GM11168 (cell line): ENCODE results near the gene MYL11.

Experiments
- in situ Hi-C: fragments of 300-500 bp; cut with MboI; formaldehyde crosslinking; loops from one replicate; pipeline ENCODE4 v1.12.0; 2022; ENCODE audit warnings: low sequenced_read_pairs; ENCODE audit not compliant: unreplicated experiment

The MYL11 gene

DNA sequence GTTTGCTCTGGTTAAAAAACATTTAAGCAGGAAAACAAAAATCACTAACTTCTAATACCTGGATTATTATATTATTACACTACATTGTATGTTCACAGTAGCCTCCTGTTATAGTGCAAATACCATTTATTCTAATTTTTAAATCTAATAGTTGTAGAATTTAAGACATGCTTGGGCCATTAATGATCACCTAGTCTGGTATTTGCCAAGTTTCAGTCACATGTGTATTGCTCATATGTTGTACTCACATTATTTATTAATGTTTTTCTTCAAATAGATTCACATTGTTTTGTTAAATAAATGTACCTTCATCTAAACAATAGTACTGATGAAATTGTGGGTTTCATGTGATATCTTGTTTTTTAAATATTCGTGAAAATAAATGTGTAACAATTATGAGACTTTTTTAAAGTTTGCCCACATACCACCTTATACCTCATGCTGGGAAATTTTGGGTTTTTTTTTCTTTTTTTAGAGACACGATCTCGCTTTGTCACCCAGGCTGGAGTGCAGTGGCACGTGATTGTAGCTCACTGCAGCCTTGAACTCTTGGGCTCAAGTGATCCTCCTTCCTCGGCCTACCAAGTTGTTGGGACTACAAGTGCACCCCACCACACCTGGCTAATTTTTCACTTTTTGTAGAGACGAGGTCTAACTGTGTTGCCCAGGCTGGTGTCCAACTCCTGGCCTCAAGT lies 38.7 kb downstream of the MYL11 start:
- in situ Hi-C loops, result loop anchor here (25.0 kb wide), 1 partner anchor 951 kb away; the partner anchor contains the start of genes BOLA2, SLX1B and SULT1A4

DNA sequence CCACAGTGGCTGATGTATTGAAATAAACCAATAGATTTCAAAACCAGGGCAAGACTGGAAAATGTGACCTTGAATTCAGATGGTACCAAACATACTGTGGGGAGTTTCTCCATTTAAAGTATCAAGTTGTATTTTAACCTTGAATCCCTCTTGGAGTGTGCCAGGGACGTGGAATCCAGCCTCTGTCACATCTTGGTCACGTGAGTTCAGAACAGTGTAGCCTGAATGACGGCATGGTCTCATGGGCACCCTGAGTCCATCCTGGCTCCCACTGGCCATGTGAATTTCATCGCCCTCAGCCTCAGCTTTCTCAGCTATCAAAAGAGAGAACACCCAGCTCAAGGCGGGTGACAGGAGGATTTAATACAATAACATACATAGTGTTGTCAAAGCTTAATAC lies 39.6 kb downstream of the MYL11 start:
- in situ Hi-C loops, result loop anchor here (25.0 kb wide), 1 partner anchor 952 kb away; the partner anchor contains the start of genes BOLA2, SLX1B and SULT1A4

DNA sequence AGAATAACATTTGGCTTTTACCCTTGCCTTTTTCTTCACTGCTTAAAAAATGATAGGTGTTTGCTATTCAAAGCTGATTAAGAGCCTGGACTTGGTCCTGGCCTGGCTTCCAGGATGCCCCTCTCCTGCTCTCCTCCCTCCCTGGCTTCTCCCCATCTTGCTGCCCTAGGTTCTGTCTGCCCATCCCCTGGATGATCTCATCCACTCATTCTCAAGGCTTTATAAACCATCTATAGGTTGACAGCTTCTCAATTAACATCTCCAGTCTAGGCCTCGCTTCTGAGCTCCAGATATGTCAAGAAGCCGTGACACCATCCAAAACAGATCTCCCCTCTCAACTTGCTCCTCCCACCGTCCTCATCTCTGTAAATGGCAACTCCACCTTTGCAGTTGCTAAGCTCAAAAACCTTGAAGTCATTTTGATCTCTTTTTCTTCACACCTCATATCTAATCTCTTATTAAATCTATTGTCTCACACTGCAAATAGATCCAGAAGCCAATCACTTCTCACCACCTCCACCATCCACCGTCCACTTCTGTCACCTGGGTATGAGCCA lies 41.5 kb downstream of the MYL11 start:
- in situ Hi-C loops, result loop anchor here (25.0 kb wide), 1 partner anchor 954 kb away; the partner anchor contains the start of genes BOLA2, SLX1B and SULT1A4

DNA sequence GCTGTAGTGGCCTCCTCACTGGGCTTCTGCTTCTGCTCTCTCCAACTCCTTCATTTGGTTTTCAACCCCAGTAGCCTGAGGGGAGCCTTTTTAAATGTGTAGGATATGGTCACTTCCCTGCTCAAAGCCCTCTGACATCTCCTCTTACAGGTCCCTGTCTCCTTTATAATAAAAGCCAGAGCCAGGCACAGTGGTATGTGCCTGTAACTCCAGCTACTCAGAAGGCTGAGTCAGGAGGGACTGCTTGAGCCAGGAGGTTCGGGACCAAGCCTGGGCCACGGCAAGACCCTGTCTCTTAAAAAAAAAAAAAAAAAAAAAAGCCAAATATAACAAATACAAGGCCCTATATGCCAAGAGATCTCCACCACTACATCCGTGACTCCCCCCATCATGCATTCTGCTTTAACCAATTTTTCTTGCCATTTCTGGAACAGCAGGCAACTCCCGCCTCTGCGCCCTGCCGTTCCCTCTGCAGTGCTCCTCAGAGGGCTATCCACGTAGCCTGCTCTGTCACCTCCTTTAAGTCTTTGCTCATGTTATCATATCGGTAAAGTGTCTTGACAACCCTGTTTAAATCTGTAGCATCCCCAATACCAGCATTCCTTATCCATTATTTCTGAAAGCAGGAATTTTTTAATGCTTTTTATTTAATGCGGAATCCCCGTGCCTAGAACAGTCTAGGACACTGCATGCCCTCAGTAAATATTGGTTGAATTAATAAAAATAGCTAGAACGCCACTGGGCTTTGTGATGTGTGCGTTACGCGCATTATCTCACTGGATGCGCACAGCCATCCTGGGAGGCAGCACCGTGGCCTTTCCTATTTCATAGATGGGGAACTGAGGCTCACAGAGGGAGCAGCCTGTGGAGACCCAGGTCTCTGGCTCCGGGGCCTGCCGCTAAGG lies 42.3 kb downstream of the MYL11 start:
- in situ Hi-C loops, result loop anchor here (25.0 kb wide), 1 partner anchor 955 kb away; the partner anchor contains the start of genes BOLA2, SLX1B and SULT1A4

DNA sequence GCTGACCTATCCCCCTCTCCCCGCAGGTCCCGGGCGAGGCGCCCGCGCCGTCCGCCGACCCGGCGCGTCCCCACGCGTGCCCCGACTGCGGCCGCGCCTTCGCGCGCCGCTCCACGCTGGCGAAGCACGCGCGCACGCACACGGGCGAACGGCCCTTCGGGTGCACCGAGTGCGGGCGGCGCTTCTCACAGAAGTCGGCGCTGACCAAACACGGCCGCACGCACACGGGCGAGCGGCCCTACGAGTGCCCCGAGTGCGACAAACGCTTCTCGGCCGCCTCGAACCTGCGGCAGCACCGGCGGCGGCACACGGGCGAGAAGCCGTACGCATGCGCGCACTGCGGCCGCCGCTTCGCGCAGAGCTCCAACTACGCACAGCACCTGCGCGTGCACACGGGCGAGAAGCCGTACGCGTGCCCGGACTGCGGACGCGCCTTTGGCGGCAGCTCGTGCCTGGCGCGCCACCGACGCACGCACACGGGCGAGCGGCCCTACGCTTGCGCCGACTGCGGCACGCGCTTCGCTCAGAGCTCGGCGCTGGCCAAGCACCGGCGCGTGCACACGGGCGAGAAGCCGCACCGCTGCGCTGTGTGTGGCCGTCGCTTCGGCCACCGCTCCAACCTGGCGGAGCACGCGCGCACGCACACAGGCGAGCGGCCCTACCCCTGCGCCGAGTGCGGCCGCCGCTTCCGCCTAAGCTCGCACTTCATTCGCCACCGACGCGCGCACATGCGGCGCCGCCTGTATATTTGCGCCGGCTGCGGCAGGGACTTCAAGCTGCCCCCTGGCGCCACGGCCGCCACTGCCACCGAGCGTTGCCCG lies 43.1 kb downstream of the MYL11 start:
- in situ Hi-C loops, result loop anchor here (25.0 kb wide), 1 partner anchor 955 kb away; the partner anchor contains the start of genes BOLA2, SLX1B and SULT1A4

DNA sequence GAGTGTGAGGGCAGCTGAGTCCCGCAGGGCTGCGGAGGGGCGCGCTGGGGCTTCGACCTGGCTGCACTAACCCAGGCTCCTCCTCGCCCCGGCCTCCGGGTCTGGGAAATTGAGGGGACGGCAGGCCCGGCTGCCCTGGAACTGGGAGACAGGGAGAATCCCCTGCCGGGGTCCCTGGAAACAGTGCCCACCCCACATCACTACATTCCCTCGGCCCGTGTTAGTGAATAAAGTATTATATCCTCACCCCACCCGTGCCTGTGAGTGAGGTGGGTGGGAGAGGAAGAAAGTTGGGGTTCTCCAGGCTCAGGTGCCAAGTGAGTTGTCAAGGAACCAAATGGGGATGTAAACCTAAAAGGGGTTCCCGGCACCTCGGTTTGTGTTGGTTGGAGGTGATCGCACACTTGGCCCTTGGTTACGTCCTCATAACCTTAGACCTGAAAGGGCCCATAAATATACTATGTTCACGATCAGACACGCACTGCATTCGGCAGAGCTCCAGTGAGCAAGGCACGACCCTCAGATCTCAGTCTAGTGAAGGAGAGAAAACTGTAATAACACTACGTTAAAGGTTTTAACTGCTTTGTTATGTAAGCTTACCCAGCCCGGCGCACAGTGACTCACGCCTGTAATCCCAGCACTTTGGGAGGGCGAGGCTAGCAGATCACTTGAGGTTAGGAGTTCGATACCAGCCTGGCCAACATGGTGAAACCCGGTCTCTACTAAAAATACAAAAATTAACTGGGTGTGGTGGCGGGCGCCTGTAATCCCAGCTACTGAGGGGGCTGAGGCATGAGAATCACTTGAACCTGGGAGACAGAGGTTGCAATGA lies 44.0 kb downstream of the MYL11 start:
- in situ Hi-C loops, result loop anchor here (25.0 kb wide), 1 partner anchor 956 kb away; the partner anchor contains the start of genes BOLA2, SLX1B and SULT1A4

DNA sequence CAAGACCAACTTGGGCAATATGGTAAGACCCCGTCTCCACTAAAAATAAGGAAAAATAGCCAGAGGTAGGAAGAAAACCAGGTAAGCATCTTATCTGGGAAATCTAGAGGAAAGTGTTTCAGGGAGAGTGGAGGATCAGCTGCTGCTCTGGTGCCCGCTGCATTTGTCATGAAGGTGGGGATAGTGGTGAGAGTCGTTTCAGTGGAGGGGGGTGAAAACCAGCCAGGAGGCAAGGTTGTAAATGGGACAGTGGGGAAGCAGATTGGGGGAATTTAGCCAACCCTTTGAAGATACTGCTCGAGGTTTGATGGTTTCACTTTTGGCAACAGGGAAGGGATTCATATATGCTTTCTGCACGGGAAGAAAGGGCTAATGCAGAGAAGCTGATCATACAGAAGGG lies 46.4 kb downstream of the MYL11 start:
- in situ Hi-C loops, result loop anchor here (25.0 kb wide), 1 partner anchor 959 kb away; the partner anchor contains the start of genes BOLA2, SLX1B and SULT1A4
